Measurements from ENCODE around the gene MRPS2.

The MRPS2 gene

GRCh38 chr9:135461936-135462335 is 38.5 kb upstream of the MRPS2 start:
- in situ Hi-C loops (cut with MboI; ENCODE audit: low pct_unique_long_range_greater_than_20kb, low sequenced_read_pairs, unreplicated experiment) = no loop called here
- no peak for TF ChIP-seq CTCF (IDR thresholded peaks at IDR 0.05; ENCODE audit: extremely low read depth, insufficient read depth, missing control alignments)
- no peak for DNase-seq (ENCODE audit: low spot score)

GRCh38 chr9:135463140-135463539 is 37.3 kb upstream of the MRPS2 start:
- in situ Hi-C loops (cut with MboI; ENCODE audit: low pct_unique_long_range_greater_than_20kb, low sequenced_read_pairs, unreplicated experiment) = no loop called here
- DNase-seq (ENCODE audit: low spot score) = no peak
- TF ChIP-seq CTCF (IDR thresholded peaks at IDR 0.05; ENCODE audit: extremely low read depth, insufficient read depth, missing control alignments) = no peak

GRCh38 chr9:135464181-135464580 is 36.3 kb upstream of the MRPS2 start:
- TF ChIP-seq CTCF (IDR thresholded peaks at IDR 0.05; ENCODE audit: extremely low read depth, insufficient read depth, missing control alignments) = no peak
- DNase-seq (ENCODE audit: low spot score) = no peak
- in situ Hi-C loops (cut with MboI; ENCODE audit: low pct_unique_long_range_greater_than_20kb, low sequenced_read_pairs, unreplicated experiment) = no loop called here

- DNase-seq (ENCODE audit: low spot score) = no peak
- TF ChIP-seq CTCF (IDR thresholded peaks at IDR 0.05; ENCODE audit: extremely low read depth, insufficient read depth, missing control alignments) = no peak
- in situ Hi-C loops (cut with MboI; ENCODE audit: low pct_unique_long_range_greater_than_20kb, low sequenced_read_pairs, unreplicated experiment) = no loop called here
These were observed 31.5 kb upstream of the MRPS2 start for GRCh38 chr9:135468854-135469521.

GRCh38 chr9:135471791-135472640 is 28.5 kb upstream of the MRPS2 start:
- DNase-seq (ENCODE audit: low spot score) = no peak
- TF ChIP-seq CTCF (IDR thresholded peaks at IDR 0.05; ENCODE audit: extremely low read depth, insufficient read depth, missing control alignments) = no peak
- in situ Hi-C loops (cut with MboI; ENCODE audit: low pct_unique_long_range_greater_than_20kb, low sequenced_read_pairs, unreplicated experiment) = no loop called here

GRCh38 chr9:135473972-135474543 is 26.4 kb upstream of the MRPS2 start:
- no peak for DNase-seq (ENCODE audit: low spot score)
- in situ Hi-C loops (cut with MboI; ENCODE audit: low pct_unique_long_range_greater_than_20kb, low sequenced_read_pairs, unreplicated experiment) = no loop called here
- no peak for TF ChIP-seq CTCF (IDR thresholded peaks at IDR 0.05; ENCODE audit: extremely low read depth, insufficient read depth, missing control alignments)

Data from GM13977 (cell line).